ENCODE measurements around the gene TCEA2. TPM values are rescaled to one million over a fixed set of nuclear protein-coding genes. Genes with fewer than 3 reads are reported as not detected.

Gene TCEA2
- total and polyA plus RNA-seq, 2 of the 13 experiments (the other 11 are each of a cell fraction or from before 2014, with no cell fraction given), result 28.1 to 33.7 TPM

- TF ChIP-seq TAF1 (CRISPR knock-in tag; IDR thresholded peaks at IDR 0.05) (peak; percentile 10; the same call in 1 of the 2 replicates), ZNF792 (CRISPR knock-in tag; IDR thresholded peaks at IDR 0.05) (0 out of 2 replicates have a peak, but pooled peaks have one; percentile 26), ZNF614 (CRISPR knock-in tag; IDR thresholded peaks at IDR 0.05; ENCODE audit: borderline replicate concordance) (no peak), KDM3A (CRISPR knock-in tag; IDR thresholded peaks at IDR 0.05; ENCODE audit: low read depth) (0 out of 2 replicates have a peak, but pooled peaks have one; percentile 4), MAF1 (CRISPR knock-in tag; IDR thresholded peaks at IDR 0.05; ENCODE audit: borderline replicate concordance) (0 out of 2 replicates have a peak, but pooled peaks have one; percentile 21), POLR2AphosphoS5 (IDR thresholded peaks at IDR 0.05; ENCODE audit: low read depth, low read length) (peak; percentile 74), ZXDC (CRISPR knock-in tag; IDR thresholded peaks at IDR 0.05) (no peak), AHDC1 (CRISPR knock-in tag; IDR thresholded peaks at IDR 0.05; ENCODE audit: borderline replicate concordance) (no peak), IRF9 (CRISPR knock-in tag; IDR thresholded peaks at IDR 0.05; ENCODE audit: borderline replicate concordance) (no peak), AGO2 (optimal IDR thresholded peaks at IDR 0.05; ENCODE audit: low read depth, low read length) (peak; percentile 75), SALL2 (CRISPR knock-in tag; IDR thresholded peaks at IDR 0.05) (peak; percentile 52; the same call in 1 of the 2 replicates), ZBTB2 (CRISPR knock-in tag; IDR thresholded peaks at IDR 0.05; ENCODE audit: low read depth) (0 out of 2 replicates have a peak, but pooled peaks have one; percentile 11), AGO1 (IDR thresholded peaks at IDR 0.05; ENCODE audit: low read depth, low read length, poor library complexity, severe bottlenecking) (peak; percentile 70), MXI1 (IDR thresholded peaks at IDR 0.05; ENCODE audit: borderline replicate concordance, low read depth, low read length) (peak; percentile 13; the same call in 1 of the 3 replicates), ZBTB33 (CRISPR knock-in tag; IDR thresholded peaks at IDR 0.05) (peak; percentile 48; the same call in 1 of the 2 replicates)
Observed at GRCh38 chr20:64037498-64038213, 25.3 kb upstream of the TCEA2 start (continued).
